HUES64 (cell line): ENCODE results near the gene RUFY4. TPM values are rescaled to one million over a fixed set of nuclear protein-coding genes. Genes with fewer than 3 reads are reported as not detected.
"Not testable (repeated sequence)": the region's sequence is repeated elsewhere in the genome, so short reads cannot be mapped to it uniquely, and the experiment has no call there.

ENCODE experiments used
- H3K27ac ChIP-seq: 2 replicates; pipeline ENCODE4 v1.7.0; 2013; ENCODE audit warnings: low read depth, low read length, inconsistent platforms
- H3K27me3 ChIP-seq: 2 replicates; pipeline ENCODE4 v1.6.1; 2013; ENCODE audit warnings: mild to moderate bottlenecking, low read length; ENCODE audit not compliant: insufficient read depth
- H3K36me3 ChIP-seq: 2 replicates; pipeline ENCODE4 v1.6.1; 2013; ENCODE audit warnings: mild to moderate bottlenecking, low read length; ENCODE audit not compliant: insufficient read depth
- H3K4me1 ChIP-seq: 2 replicates; pipeline ENCODE4 v1.6.1; 2013; ENCODE audit warnings: mild to moderate bottlenecking, low read length, moderate library complexity; ENCODE audit not compliant: insufficient read depth
- H3K4me3 ChIP-seq: 2 replicates; pipeline ENCODE4 v1.5.1; 2013; ENCODE audit warnings: mild to moderate bottlenecking, low read length, moderate library complexity
- H3K9ac ChIP-seq: 2 replicates; pipeline ENCODE4 v1.6.1; 2013; ENCODE audit warnings: mild to moderate bottlenecking, low read depth, low read length
- H3K9me3 ChIP-seq: 2 replicates; pipeline ENCODE4 v1.6.1; 2013; ENCODE audit warnings: low read depth, low read length; ENCODE audit not compliant: insufficient read depth
- WGBS: fragments of 150-250, 120-280 bp; methylation state at CpG from one replicate; pipeline ENCODE4 v1.1.7; 2013; ENCODE audit warnings: missing lambda C conversion rate; 5-methylcytosine and 5-hydroxymethylcytosine counted together
- polyA plus RNA-seq, 2 experiments: library from polyadenylated mRNA; stranded (reverse); fragments of 50-300 nt; gene quantifications; one replicate each; pipeline ENCODE4 v1.2.3, GENCODE V29; 2013

RUFY4 gene, protein sequence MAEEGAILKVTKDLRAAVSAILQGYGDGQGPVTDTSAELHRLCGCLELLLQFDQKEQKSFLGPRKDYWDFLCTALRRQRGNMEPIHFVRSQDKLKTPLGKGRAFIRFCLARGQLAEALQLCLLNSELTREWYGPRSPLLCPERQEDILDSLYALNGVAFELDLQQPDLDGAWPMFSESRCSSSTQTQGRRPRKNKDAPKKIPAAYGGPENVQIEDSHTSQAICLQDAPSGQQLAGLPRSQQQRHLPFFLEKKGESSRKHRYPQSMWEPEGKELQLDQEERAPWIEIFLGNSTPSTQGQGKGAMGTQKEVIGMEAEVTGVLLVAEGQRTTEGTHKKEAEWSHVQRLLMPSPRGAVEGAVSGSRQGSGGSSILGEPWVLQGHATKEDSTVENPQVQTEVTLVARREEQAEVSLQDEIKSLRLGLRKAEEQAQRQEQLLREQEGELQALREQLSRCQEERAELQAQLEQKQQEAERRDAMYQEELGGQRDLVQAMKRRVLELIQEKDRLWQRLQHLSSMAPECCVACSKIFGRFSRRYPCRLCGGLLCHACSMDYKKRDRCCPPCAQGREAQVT
- polyA plus RNA-seq (2013, experiment 1 of 2), result 0.15 TPM
- polyA plus RNA-seq (2013, experiment 2 of 2), result not detected

DNA sequence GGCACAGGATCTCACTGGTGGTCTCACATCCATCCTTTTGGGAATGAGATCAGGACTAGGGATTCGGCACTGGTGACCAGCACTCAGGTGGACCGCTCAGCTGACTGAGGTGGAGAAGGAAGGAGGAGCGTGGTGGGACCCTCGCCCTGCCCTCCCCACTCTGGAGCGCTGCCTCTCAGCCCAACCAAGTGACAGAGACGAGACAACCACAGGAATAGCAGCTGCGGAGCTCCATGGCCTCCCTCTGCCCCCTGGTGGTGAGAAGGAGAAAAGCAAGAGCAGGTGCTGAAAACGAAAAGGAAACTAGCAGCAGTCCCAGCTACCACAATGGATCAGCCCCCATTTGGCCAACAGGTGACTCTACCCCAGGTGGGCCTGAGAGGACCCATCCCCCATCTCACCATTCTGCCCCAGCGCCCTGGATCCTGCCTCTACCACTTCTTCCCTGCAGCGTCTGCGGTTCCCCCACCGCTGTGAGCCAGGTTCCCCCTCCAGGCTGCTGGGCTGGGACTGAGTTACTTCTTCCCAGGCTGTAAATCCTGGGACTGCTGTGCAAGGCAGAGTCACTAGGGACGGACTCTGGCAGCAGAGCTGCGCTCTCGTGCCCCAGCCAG lies at the start of gene RUFY4:
RUFY4 (plus strand) TSS at position 533 of the 614 bp plus-strand sequence. CDS start 1,353 bp downstream, outside the sequence.
- Histone ChIP-seq H3K4me3 (0 out of 2 replicates have a peak within 1 kb of the TSS, but pooled peaks have one; percentile 13), H3K27me3 (peaks cover 13% of the 10 kb centered on the region)
- not testable (repeated sequence) for H3K9me3 ChIP-seq, H3K36me3 ChIP-seq, H3K9ac ChIP-seq, H3K27ac ChIP-seq, H3K4me1 ChIP-seq
- WGBS, result 16% methylated on average over 14 of the region's 15 CpGs

DNA sequence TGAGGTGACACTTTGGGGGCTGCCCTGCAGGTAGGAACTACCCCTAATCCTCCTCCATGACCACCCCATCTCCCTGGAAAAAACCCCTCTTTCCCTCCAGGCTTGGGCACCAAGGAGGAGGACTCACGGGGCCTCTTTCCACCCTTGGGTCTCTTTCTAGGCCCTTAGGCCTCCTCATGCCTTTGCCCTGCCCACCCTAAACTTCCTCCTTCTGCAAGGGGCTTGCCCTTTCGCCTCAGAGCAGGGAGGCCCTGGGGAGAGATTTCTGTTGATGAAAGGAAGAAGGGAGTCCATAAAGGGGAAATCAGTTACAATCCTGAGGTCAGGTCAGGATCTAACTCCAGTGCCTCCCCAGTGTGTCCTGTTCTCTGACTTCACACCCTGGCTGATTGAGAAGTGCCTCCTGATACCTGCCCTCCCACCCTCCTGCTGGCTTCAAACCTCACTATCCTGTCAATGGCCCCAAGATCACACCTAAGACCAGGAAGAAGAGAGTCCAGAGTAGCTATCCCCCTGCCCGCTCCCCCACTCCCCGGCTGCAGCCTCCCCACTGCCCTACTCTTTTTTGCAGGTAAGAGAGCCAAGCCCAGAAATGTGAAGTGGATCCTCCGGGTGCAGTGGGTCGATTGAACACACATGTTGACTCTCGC lies 49.5 kb upstream of the RUFY4 start:
- peaks cover 4% of the 10 kb centered on the region; the same call in 1 of the 2 replicates for H3K4me1 ChIP-seq

DNA sequence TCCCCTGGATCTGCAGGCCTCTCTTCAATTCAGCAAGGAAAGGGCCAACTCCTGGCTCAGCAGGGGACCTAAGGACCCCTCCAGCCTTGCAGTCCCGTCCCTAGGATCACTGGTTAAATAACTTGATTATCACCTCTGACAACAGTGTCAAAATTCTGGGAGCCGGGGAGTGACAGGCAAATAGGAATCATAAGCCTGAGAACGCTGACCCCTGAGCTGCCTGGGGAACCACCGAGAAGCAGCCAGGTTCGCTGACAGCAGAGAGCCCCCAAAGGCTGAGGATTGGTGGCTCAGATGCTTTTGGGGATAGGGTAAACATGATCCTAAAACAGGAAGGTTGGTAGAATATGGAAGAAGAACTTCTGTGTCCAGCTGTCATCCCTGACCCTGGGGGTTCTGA lies 48.8 kb upstream of the RUFY4 start:
- Histone ChIP-seq H3K27me3 (no peaks in the 10 kb centered on the region), H3K9ac (no peak overlapping the region), H3K4me3 (no peak overlapping the region), H3K4me1 (peaks cover 4% of the 10 kb centered on the region; the same call in 1 of the 2 replicates), H3K36me3 (no peaks in the 10 kb centered on the region), H3K9me3 (no peaks in the 10 kb centered on the region), H3K27ac (no peak overlapping the region)
- WGBS, result 70% methylated on average over 5 of the region's 5 CpGs

More for the DNA sequence above, 49.5 kb upstream of the RUFY4 start:
- Histone ChIP-seq H3K27ac (no peak overlapping the region), H3K27me3 (no peaks in the 10 kb centered on the region), H3K4me3 (no peak overlapping the region), H3K9ac (no peak overlapping the region), H3K36me3 (no peaks in the 10 kb centered on the region), H3K9me3 (no peaks in the 10 kb centered on the region)
- WGBS, result 75% methylated on average over 7 of the region's 7 CpGs

DNA sequence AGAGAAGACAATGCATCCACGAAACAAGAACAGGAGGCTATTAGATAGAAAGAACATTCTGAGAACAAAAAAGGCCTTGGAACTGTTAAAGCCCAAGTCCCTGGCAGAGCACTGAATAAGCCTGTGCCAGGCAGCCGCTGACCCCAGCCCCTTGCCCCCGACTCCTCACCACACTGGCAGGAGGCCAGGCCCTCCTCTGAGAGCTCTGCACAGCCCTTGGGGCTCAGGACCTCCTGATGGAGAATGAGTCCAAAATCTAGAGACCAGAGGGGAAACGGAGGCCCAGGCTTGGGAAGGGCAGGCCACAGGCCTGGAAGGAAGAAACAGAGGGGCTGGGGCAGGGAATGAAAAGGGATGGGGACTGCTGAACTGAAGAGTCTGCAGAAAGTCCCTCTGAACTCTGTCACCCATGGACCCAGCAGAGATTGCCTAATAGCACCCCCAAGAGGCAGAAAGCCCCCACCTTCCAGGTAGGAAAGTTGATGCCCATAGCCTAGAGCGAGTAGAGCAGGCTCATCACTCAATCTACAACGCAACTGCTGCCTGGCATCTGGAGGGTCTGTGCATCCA lies 48.0 kb upstream of the RUFY4 start:
- no peaks in the 10 kb centered on the region for H3K36me3 ChIP-seq
- no peak overlapping the region for H3K27ac ChIP-seq
- no peak overlapping the region for H3K4me3 ChIP-seq
- 85% methylated on average over 6 of the region's 6 CpGs for WGBS
- H3K27me3 ChIP-seq, result no peaks in the 10 kb centered on the region
- no peaks in the 10 kb centered on the region for H3K9me3 ChIP-seq
- H3K9ac ChIP-seq, result no peak overlapping the region
- peaks cover 6% of the 10 kb centered on the region; the same call in 1 of the 2 replicates for H3K4me1 ChIP-seq

DNA sequence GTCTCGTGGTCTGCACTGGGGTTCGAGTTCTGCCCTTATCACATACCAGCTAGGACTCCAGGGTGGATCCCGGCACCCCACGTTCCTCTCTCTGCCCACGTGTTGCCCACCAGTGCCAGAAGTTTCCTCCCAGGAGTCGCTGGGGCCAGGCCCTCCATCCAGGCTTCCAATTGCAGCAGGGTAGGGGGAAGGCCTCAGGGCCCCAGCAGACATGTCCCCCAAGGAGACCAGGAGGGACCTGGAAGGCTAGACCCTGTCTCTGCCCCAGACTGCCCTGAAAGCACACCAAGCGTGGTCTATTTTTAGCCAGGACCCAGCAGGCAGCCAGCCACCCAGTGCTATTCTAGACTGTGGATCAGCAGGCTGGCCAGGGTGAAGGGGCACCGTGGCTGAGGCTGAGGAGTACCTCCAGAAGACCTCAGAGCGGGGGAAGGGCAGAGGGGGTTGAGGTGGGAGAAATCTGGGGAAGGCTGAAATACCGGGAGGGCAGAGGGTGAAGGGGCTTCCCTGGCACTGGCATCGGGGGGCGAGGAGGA lies 47.4 kb upstream of the RUFY4 start:
- Histone ChIP-seq H3K27ac (no peak overlapping the region), H3K4me1 (peaks cover 4% of the 10 kb centered on the region; the same call in 1 of the 2 replicates), H3K4me3 (no peak overlapping the region), H3K9ac (no peak overlapping the region), H3K27me3 (no peaks in the 10 kb centered on the region), H3K9me3 (no peaks in the 10 kb centered on the region), H3K36me3 (no peaks in the 10 kb centered on the region)
- WGBS, result 83% methylated on average over 12 of the region's 12 CpGs

DNA sequence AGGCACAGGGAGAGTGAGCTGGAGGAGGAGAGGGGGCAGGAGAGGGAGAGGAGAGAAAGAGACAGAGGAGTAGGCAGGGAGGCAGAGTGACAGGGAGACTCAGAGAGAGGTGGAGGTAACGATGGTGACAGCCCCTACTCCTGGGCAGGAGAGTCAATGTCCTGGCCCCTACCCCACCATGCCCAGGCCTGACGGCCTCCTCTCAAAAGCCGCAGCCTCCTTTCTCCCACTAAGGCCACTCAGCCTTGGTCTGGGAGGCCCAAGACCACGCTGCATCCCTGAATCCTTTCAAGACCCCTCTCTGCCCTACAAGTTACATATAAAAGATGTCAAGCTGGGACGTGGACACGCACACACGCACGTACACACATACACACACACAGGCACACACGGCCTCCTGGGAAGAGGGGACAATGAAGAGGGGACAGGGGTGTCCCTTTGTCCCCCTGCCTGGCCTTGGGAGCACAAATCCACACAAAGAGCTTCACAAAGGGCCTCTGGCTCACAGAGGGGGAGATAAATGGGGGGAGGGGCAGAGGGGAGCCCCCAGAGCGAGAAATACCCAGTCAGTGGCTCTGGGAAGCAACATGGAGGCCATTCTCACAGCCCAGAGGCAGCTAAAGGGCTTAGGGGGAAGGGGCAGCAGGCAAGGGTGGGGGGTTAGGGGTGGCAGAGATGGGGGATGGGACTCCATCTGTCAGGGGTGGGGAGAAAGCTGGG lies 46.8 kb upstream of the RUFY4 start:
- 86% methylated on average over 9 of the region's 10 CpGs for WGBS
- peaks cover 4% of the 10 kb centered on the region; the same call in 1 of the 2 replicates for H3K4me1 ChIP-seq
- H3K27me3 ChIP-seq, result no peaks in the 10 kb centered on the region
- H3K4me3 ChIP-seq, result no peak overlapping the region
- H3K9ac ChIP-seq, result no peak overlapping the region
- H3K27ac ChIP-seq, result no peak overlapping the region
- H3K36me3 ChIP-seq, result no peaks in the 10 kb centered on the region
- H3K9me3 ChIP-seq, result no peaks in the 10 kb centered on the region

DNA sequence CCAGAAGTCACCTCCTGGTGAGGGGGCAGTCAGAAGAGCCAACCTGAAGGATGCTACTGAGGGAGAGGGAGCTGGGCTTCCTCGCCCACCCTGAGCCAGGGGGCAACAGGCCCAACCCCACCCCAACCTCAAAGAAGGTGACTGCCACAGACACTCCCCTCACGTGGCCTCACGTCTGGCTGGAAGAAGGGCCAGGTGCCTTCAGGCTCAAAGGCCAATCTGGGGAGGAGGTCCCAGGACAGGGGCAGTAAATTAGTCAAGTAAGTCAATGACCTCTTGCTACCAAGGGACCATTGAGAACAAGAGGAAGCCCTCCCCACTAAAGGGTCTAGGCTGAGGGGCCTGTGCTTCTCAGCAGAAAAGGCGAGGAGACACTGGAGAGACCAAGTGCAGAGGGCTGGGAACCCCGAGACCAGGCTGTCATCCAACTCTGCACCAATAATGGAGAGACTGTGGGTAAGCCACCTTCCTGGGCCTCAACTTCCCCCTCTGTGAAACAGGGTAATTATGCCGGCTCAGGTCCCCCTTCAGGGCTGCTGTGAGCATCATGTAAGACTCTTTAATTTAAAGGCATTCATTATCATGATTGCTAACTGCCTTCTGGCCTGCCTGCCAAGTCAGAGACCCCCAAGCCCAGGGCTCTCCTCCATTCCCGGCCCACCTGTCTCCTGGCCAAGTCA lies 46.1 kb upstream of the RUFY4 start:
- 93% methylated on average over 7 of the region's 7 CpGs for WGBS
- Histone ChIP-seq H3K4me1 (peaks cover 4% of the 10 kb centered on the region; the same call in 1 of the 2 replicates), H3K9me3 (no peaks in the 10 kb centered on the region), H3K27ac (no peak overlapping the region), H3K9ac (no peak overlapping the region), H3K4me3 (no peak overlapping the region), H3K27me3 (no peaks in the 10 kb centered on the region), H3K36me3 (no peaks in the 10 kb centered on the region)

DNA sequence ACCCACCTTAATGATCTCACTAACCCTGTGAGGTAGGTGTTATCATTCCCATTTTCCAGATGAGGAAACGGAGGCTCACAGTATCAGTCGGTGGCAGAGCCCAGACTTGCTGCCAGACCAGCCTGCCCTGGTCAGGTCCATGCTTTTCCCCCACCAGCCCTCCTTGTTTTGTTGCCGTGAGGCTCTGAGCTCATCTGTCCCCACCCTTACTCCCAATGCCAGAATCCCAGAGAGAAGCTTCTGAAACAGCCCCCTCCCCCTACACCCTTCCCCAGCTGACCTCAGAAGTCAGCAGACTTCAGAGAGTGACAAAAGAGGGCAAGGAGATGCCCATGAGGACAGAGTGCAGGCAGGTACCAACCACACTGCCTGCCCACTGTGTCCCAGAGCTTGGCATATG lies 45.4 kb upstream of the RUFY4 start:
- Histone ChIP-seq H3K9ac (no peak overlapping the region), H3K36me3 (no peaks in the 10 kb centered on the region), H3K4me1 (peaks cover 4% of the 10 kb centered on the region; the same call in 1 of the 2 replicates), H3K9me3 (no peaks in the 10 kb centered on the region), H3K27me3 (no peaks in the 10 kb centered on the region), H3K4me3 (no peak overlapping the region), H3K27ac (no peak overlapping the region)
- 80% methylated on average over 3 of the region's 3 CpGs for WGBS

DNA sequence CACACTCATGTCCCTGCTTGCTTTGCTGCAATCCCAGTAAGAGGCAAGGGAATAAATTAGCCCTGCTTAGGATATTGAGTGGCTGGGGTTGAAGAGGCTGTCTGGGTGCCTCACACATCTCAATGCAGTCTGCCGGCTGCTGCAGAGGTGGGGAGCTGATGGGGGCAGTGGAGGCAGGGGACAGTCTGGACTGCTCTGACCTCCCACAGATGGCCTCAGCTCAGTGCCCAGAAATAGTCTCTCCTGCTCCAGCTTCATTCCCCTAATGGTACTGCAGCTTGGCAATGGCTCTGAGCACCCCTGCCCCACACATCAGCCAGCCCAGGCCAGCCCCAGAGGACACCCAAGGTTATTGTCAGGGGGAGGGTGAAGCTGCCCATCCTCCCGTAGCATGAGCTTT lies 44.7 kb upstream of the RUFY4 start:
- Histone ChIP-seq H3K27me3 (no peaks in the 10 kb centered on the region), H3K4me3 (no peak overlapping the region), H3K36me3 (no peaks in the 10 kb centered on the region), H3K9ac (no peak overlapping the region), H3K4me1 (peaks cover 4% of the 10 kb centered on the region; the same call in 1 of the 2 replicates), H3K9me3 (no peaks in the 10 kb centered on the region), H3K27ac (no peak overlapping the region)
- 84% methylated on average over 2 of the region's 2 CpGs for WGBS

DNA sequence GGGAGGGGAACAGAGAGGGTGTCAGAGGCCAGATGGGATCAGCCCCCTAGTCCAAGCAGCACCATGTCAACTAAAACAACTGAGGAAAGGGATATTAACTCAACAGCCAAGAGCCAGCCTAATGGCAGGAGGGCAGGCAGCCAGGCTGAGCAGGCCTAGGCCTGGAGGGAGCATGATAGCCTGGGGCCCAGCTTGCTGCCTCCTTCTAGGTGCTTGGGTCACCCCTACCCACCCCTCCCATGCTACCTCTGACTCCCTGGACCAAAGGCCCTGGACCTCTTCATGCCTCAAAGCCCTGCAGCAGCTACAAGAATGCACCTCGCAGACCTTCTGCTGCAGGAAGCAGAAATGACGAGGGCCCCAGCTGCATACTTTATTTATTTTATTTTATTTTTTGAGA lies 44.2 kb upstream of the RUFY4 start:
- Histone ChIP-seq H3K9ac (no peak overlapping the region), H3K9me3 (no peaks in the 10 kb centered on the region), H3K27ac (no peak overlapping the region), H3K4me3 (no peak overlapping the region), H3K36me3 (no peaks in the 10 kb centered on the region), H3K4me1 (peaks cover 4% of the 10 kb centered on the region; the same call in 1 of the 2 replicates), H3K27me3 (no peaks in the 10 kb centered on the region)
- WGBS, result 87% methylated on average over 2 of the region's 2 CpGs
